ENCODE data around the gene RTRAF.

RTRAF gene

GRCh38 chr14:51978681-51979085 lies 10.7 kb upstream of the RTRAF start:
- Histone ChIP-seq H3K9ac (ENCODE audit: low read length) (no peak overlapping the region), H3K9me3 (ENCODE audit: insufficient read depth, low read length) (no peaks in the 10 kb centered on the region), H4K20me1 (ENCODE audit: insufficient read depth, low read length) (no peaks in the 10 kb centered on the region), H3K4me2 (ENCODE audit: low read length) (peak overlapping the region; percentile 54; the same call in 1 of the 2 replicates), H2AFZ (ENCODE audit: low read depth, low read length) (no peak overlapping the region), H3K4me3 (ENCODE audit: low read length) (no peak overlapping the region), H3K36me3 (replicated peaks; ENCODE audit: low read depth, low read length) (no peaks in the 10 kb centered on the region), H3K79me2 (ENCODE audit: low read length) (no peaks in the 10 kb centered on the region), H3K4me1 (ENCODE audit: low read length) (peaks cover 8% of the 10 kb centered on the region), H3K27ac (ENCODE audit: low read length) (no peak overlapping the region), H3K27me3 (ENCODE audit: low read depth, low read length) (no peaks in the 10 kb centered on the region)
- TF ChIP-seq, protein P1, sequence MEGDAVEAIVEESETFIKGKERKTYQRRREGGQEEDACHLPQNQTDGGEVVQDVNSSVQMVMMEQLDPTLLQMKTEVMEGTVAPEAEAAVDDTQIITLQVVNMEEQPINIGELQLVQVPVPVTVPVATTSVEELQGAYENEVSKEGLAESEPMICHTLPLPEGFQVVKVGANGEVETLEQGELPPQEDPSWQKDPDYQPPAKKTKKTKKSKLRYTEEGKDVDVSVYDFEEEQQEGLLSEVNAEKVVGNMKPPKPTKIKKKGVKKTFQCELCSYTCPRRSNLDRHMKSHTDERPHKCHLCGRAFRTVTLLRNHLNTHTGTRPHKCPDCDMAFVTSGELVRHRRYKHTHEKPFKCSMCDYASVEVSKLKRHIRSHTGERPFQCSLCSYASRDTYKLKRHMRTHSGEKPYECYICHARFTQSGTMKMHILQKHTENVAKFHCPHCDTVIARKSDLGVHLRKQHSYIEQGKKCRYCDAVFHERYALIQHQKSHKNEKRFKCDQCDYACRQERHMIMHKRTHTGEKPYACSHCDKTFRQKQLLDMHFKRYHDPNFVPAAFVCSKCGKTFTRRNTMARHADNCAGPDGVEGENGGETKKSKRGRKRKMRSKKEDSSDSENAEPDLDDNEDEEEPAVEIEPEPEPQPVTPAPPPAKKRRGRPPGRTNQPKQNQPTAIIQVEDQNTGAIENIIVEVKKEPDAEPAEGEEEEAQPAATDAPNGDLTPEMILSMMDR (IDR thresholded peaks at IDR 0.05; ENCODE audit: low read depth, low read length) = no peak
- TF ChIP-seq EZH2phosphoT487 (IDR thresholded peaks at IDR 0.05; ENCODE audit: low read depth) = no peak

- no peak for TF ChIP-seq EZH2phosphoT487 (IDR thresholded peaks at IDR 0.05; ENCODE audit: low read depth)
- TF ChIP-seq, protein P1 (IDR thresholded peaks at IDR 0.05; ENCODE audit: low read depth, low read length) = peak; percentile 98
- Histone ChIP-seq H3K4me3 (ENCODE audit: low read length) (no peak overlapping the region), H4K20me1 (ENCODE audit: insufficient read depth, low read length) (no peaks in the 10 kb centered on the region), H3K79me2 (ENCODE audit: low read length) (no peaks in the 10 kb centered on the region), H3K36me3 (replicated peaks; ENCODE audit: low read depth, low read length) (no peaks in the 10 kb centered on the region), H3K9ac (ENCODE audit: low read length) (no peak overlapping the region), H2AFZ (ENCODE audit: low read depth, low read length) (no peak overlapping the region), H3K27me3 (ENCODE audit: low read depth, low read length) (no peaks in the 10 kb centered on the region), H3K27ac (ENCODE audit: low read length) (no peak overlapping the region), H3K9me3 (ENCODE audit: insufficient read depth, low read length) (no peaks in the 10 kb centered on the region), H3K4me1 (ENCODE audit: low read length) (peaks cover 8% of the 10 kb centered on the region), H3K4me2 (ENCODE audit: low read length) (peak overlapping the region; percentile 54)
These were observed 10.1 kb upstream of the RTRAF start for GRCh38 chr14:51979088-51979709.

GRCh38 chr14:51981218-51981854 lies 8.0 kb upstream of the RTRAF start:
- Histone ChIP-seq H3K79me2 (ENCODE audit: low read length) (no peaks in the 10 kb centered on the region), H4K20me1 (ENCODE audit: insufficient read depth, low read length) (no peaks in the 10 kb centered on the region), H3K4me2 (ENCODE audit: low read length) (no peak overlapping the region), H3K36me3 (replicated peaks; ENCODE audit: low read depth, low read length) (no peaks in the 10 kb centered on the region), H2AFZ (ENCODE audit: low read depth, low read length) (no peak overlapping the region), H3K4me3 (ENCODE audit: low read length) (no peak overlapping the region), H3K9me3 (ENCODE audit: insufficient read depth, low read length) (no peaks in the 10 kb centered on the region), H3K27ac (ENCODE audit: low read length) (no peak overlapping the region), H3K27me3 (ENCODE audit: low read depth, low read length) (no peaks in the 10 kb centered on the region), H3K9ac (ENCODE audit: low read length) (no peak overlapping the region), H3K4me1 (ENCODE audit: low read length) (peaks cover 8% of the 10 kb centered on the region)
- TF ChIP-seq EZH2phosphoT487 (IDR thresholded peaks at IDR 0.05; ENCODE audit: low read depth) = no peak
- TF ChIP-seq, protein P1 (IDR thresholded peaks at IDR 0.05; ENCODE audit: low read depth, low read length) = no peak

DNA sequence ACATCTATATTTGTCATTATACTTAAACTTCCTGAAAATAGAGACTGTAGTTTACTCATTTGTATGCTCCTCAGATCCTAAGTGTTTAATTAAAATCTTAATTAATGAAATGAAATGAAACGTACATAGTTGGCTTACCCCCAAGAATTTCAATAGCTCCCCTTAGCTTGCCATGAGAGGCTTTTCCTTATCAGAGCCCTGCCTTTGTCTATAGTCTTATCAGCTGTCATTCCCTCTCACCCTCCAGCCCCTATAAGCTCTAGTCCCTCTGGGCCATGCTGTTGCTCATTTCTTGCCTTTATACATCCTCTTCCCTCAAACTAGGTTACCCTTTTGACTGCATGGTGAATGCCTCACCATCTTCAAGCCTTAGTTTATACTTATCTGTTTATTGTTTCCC lies 1.1 kb upstream of the RTRAF start:
- Histone ChIP-seq H3K27ac (ENCODE audit: low read length) (no peak overlapping the region), H3K36me3 (replicated peaks; ENCODE audit: low read depth, low read length) (peaks cover 10% of the 10 kb centered on the region), H3K9me3 (ENCODE audit: insufficient read depth, low read length) (no peaks in the 10 kb centered on the region), H3K27me3 (ENCODE audit: low read depth, low read length) (no peaks in the 10 kb centered on the region), H3K4me1 (ENCODE audit: low read length) (peaks cover 24% of the 10 kb centered on the region), H4K20me1 (ENCODE audit: insufficient read depth, low read length) (no peaks in the 10 kb centered on the region), H3K79me2 (ENCODE audit: low read length) (peaks cover 35% of the 10 kb centered on the region), H3K9ac (ENCODE audit: low read length) (no peak overlapping the region), H3K4me3 (ENCODE audit: low read length) (peak overlapping the region; percentile 95; the same call in 1 of the 2 replicates), H2AFZ (ENCODE audit: low read depth, low read length) (peak overlapping the region; percentile 75), H3K4me2 (ENCODE audit: low read length) (peak overlapping the region; percentile 81)
- TF ChIP-seq EZH2phosphoT487 (IDR thresholded peaks at IDR 0.05; ENCODE audit: low read depth) = no peak
- TF ChIP-seq, protein P1 (IDR thresholded peaks at IDR 0.05; ENCODE audit: low read depth, low read length) = no peak

Measured in OCI-LY3 (cell line).